Mesendoderm (in vitro differentiated cells): ENCODE measurements around the gene CD3G.

Source experiments
- DNase-seq: peaks from one replicate; pipeline ENCODE4 v3.0.0; 2013
- H2AK5ac ChIP-seq: 2 replicates; pipeline ENCODE4 v1.6.1; 2013; ENCODE audit warnings: low read length, inconsistent platforms
- H2BK120ac ChIP-seq: 2 replicates; pipeline ENCODE4 v1.6.1; 2013; ENCODE audit warnings: low read depth, mild to moderate bottlenecking, low read length, moderate library complexity, mixed read lengths
- H2BK15ac ChIP-seq: replicated peaks from 2 replicates; pipeline ENCODE4 v1.6.1; 2013; ENCODE audit warnings: low read depth, mild to moderate bottlenecking, moderate library complexity
- H2BK5ac ChIP-seq: 2 replicates; pipeline ENCODE4 v1.6.1; 2013; ENCODE audit warnings: low read length, inconsistent platforms
- H3K18ac ChIP-seq: 2 replicates; pipeline ENCODE4 v1.6.1; 2013; ENCODE audit warnings: mild to moderate bottlenecking, low read length, mixed read lengths
- H3K23ac ChIP-seq: one replicate; pipeline ENCODE4 v1.6.1; 2013; ENCODE audit warnings: low read length
- H3K27ac ChIP-seq: 2 replicates; pipeline ENCODE4 v1.5.1; 2013; ENCODE audit warnings: low read depth, mild to moderate bottlenecking, inconsistent platforms, low read length, moderate library complexity
- H3K27me3 ChIP-seq: 2 replicates; pipeline ENCODE4 v1.6.1; 2013; ENCODE audit warnings: low read length, control low read depth, mild to moderate bottlenecking, inconsistent platforms; ENCODE audit not compliant: insufficient read depth, poor library complexity
- H3K36me3 ChIP-seq: 2 replicates; pipeline ENCODE4 v1.6.1; 2013; ENCODE audit warnings: low read length, inconsistent platforms; ENCODE audit not compliant: control insufficient read depth, insufficient read depth
- H3K4ac ChIP-seq: one replicate; pipeline ENCODE4 v1.6.1; 2013; ENCODE audit warnings: low read depth, mild to moderate bottlenecking, low read length, moderate library complexity
- H3K4me1 ChIP-seq: 2 replicates; pipeline ENCODE4 v1.6.1; 2013; ENCODE audit warnings: low read depth, low read length, inconsistent platforms; ENCODE audit not compliant: control insufficient read depth
- H3K4me2 ChIP-seq: 2 replicates; pipeline ENCODE4 v1.6.1; 2013; ENCODE audit warnings: low read length
- H3K4me3 ChIP-seq: 2 replicates; pipeline ENCODE4 v1.5.1; 2013; ENCODE audit warnings: mild to moderate bottlenecking, low read length
- H3K56ac ChIP-seq: one replicate; pipeline ENCODE4 v1.6.1; 2013; ENCODE audit warnings: low read length
- H3K79me1 ChIP-seq: 2 replicates; pipeline ENCODE4 v1.6.1; 2013; ENCODE audit warnings: low read length, inconsistent platforms
- H3K79me2 ChIP-seq: 2 replicates; pipeline ENCODE4 v1.6.1; 2013; ENCODE audit warnings: mild to moderate bottlenecking, low read length; ENCODE audit not compliant: control insufficient read depth, insufficient read depth
- H3K9ac ChIP-seq: 2 replicates; pipeline ENCODE4 v1.6.1; 2013; ENCODE audit warnings: low read length, inconsistent platforms
- H4K5ac ChIP-seq: one replicate; pipeline ENCODE4 v1.6.1; 2013; ENCODE audit warnings: low read length
- H4K8ac ChIP-seq: one replicate; pipeline ENCODE4 v1.6.1; 2013; ENCODE audit warnings: low read depth, mild to moderate bottlenecking, control low read depth, low read length, moderate library complexity
- WGBS: extraction: QIAGEN DNeasy Blood & Tissue Kit; methylation state at CpG from one replicate; pipeline ENCODE4 v1.1.7; 2013; ENCODE audit warnings: low lambda C conversion rate, missing lambda C conversion rate; ENCODE audit not compliant: insufficient coverage; ENCODE audit errors: extremely low coverage; 5-methylcytosine and 5-hydroxymethylcytosine counted together

Gene CD3G

DNA sequence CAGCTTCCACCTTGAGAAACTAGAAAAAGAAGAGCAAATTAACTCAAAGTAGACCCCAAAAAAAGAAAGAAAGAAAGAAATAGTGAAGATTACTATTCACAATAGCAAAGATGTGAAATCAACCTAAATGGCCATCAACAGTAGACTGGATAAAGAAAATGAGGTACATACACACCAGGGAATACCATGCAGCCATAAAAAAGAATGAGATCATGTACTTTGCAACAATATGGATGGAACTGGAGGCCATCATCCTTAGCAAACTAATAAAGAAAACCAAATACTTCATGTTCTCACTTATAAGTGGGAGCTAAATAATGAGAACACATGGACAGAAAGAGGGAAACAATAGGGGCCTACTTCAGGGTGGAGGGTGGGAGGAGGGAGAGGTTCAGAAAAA lies 15.4 kb upstream of the CD3G start:
- H4K5ac ChIP-seq: no peak overlapping the region
- no peak overlapping the region for H3K23ac ChIP-seq
- no peaks in the 10 kb centered on the region for H3K79me2 ChIP-seq
- no peak overlapping the region for H4K8ac ChIP-seq
- no peak overlapping the region for H3K4me3 ChIP-seq
- no peaks in the 10 kb centered on the region for H3K36me3 ChIP-seq
- H3K4ac ChIP-seq: no peak overlapping the region
- H3K27me3 ChIP-seq: no peaks in the 10 kb centered on the region
- H3K9ac ChIP-seq: no peak overlapping the region
- H2BK15ac ChIP-seq: no peak overlapping the region
- no peak overlapping the region for H3K18ac ChIP-seq
- no peaks in the 10 kb centered on the region for H3K4me1 ChIP-seq
- no peak overlapping the region for H3K4me2 ChIP-seq
- H3K27ac ChIP-seq: no peak overlapping the region
- no peaks in the 10 kb centered on the region for H3K79me1 ChIP-seq
- no peak overlapping the region for H2BK5ac ChIP-seq
- DNase-seq: no peak
- no peak overlapping the region for H2AK5ac ChIP-seq
- no peak overlapping the region for H2BK120ac ChIP-seq
- no peak overlapping the region for H3K56ac ChIP-seq

DNA sequence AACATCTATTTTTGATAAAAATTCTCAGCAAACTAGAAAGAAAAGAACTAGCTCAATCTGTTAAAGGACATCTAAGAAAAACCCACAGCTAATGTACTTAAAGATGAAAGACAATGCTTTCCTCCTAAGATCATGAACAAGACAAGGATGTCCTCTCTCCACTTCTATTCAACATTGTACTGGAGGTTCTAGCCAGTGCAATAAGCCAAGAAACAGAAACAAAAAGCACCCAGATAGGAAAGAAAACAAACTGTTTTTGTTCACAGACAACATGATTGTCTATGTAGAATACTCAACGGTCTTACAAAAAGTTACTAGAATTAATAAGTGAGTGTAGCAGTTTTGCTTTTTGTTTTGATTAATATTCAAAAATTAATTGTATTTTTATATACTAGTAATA lies 9.4 kb upstream of the CD3G start:
- H3K23ac ChIP-seq: no peak overlapping the region
- WGBS: no CpG with 5 or more reads among the region's 1 CpG
- no peak overlapping the region for H3K4ac ChIP-seq
- H2BK120ac ChIP-seq: no peak overlapping the region
- H3K9ac ChIP-seq: no peak overlapping the region
- H3K79me2 ChIP-seq: no peaks in the 10 kb centered on the region
- H3K4me2 ChIP-seq: no peak overlapping the region
- H4K5ac ChIP-seq: no peak overlapping the region
- no peaks in the 10 kb centered on the region for H3K27me3 ChIP-seq
- no peak overlapping the region for H3K4me3 ChIP-seq
- H2BK5ac ChIP-seq: no peak overlapping the region
- no peaks in the 10 kb centered on the region for H3K4me1 ChIP-seq
- H3K36me3 ChIP-seq: no peaks in the 10 kb centered on the region
- no peak overlapping the region for H3K56ac ChIP-seq
- H3K18ac ChIP-seq: no peak overlapping the region
- H3K79me1 ChIP-seq: no peaks in the 10 kb centered on the region
- H4K8ac ChIP-seq: no peak overlapping the region
- H2BK15ac ChIP-seq: no peak overlapping the region
- no peak for DNase-seq
- H3K27ac ChIP-seq: no peak overlapping the region
- no peak overlapping the region for H2AK5ac ChIP-seq

DNA sequence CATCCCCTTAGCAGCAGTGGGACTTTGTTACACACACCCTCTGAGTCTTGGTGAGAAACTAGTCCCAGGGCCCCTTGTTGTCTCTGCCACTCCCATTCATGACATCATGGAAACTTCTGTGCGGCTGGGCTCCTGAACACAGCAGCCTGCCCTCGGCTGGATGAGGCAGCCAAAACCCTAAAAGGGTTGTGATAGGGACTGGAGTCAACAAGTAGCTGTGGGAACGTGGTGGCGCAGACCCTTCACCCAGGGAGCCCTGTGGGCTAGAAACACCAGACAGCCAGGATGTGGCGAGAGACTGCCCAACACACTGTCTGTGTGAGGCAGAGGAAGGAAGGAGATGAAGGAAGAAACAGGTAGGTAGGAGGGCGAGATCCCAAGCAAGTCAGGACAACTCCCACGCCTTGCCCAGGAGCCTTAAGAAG lies 5.5 kb upstream of the CD3G start:
- no peak overlapping the region for H3K27ac ChIP-seq

DNA sequence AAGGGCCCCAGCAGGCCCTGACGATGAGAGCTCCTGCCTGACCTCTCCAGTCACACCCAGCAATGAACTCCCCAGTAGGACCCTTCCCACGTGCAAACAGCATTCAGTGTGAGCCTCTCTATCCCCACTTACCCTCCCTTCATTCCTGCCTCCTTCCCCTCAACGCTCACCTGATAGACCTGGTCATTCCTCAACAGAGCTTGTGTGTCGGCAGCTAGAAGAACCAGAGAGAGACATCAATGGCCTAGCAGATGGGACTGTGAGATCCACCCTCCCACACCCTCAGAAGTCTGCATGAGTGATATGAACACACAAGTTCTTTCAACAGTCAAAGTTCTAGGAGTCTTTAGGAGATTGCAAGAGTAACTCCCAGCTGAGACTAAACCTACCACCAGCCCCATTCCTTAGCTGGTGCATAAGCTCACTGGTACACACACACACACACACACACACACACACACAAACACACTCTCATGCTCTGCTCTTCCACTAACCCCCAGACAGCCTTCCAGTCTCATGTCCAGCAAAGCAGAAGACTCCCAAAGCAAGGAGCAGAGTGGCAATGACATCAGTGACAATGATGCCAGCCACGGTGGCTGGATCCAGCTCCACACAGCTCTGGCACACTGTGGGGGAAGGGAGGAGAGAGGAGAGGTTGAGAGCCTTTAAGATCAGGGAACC lies 4.7 kb upstream of the CD3G start:
- Histone ChIP-seq H2BK15ac (no peak overlapping the region), H3K56ac (no peak overlapping the region), H3K18ac (no peak overlapping the region), H3K79me2 (no peaks in the 10 kb centered on the region), H4K8ac (no peak overlapping the region), H2AK5ac (no peak overlapping the region), H3K36me3 (no peaks in the 10 kb centered on the region), H2BK5ac (no peak overlapping the region), H3K27ac (no peak overlapping the region), H3K4ac (no peak overlapping the region), H3K4me1 (no peaks in the 10 kb centered on the region), H2BK120ac (no peak overlapping the region), H3K27me3 (no peaks in the 10 kb centered on the region), H3K79me1 (no peaks in the 10 kb centered on the region), H3K9ac (no peak overlapping the region), H3K23ac (no peak overlapping the region), H3K4me3 (no peak overlapping the region), H3K4me2 (no peak overlapping the region), H4K5ac (no peak overlapping the region)
- no peak for DNase-seq
- WGBS: no CpG with 5 or more reads among the region's 5 CpGs

More for the DNA sequence above, 5.5 kb upstream of the CD3G start:
- Histone ChIP-seq H3K4me3 (no peak overlapping the region), H3K4ac (no peak overlapping the region), H3K79me1 (no peaks in the 10 kb centered on the region), H2BK5ac (no peak overlapping the region), H3K4me2 (no peak overlapping the region), H3K18ac (no peak overlapping the region), H4K8ac (no peak overlapping the region), H2BK15ac (no peak overlapping the region), H3K56ac (no peak overlapping the region), H3K23ac (no peak overlapping the region), H3K4me1 (no peaks in the 10 kb centered on the region), H2BK120ac (no peak overlapping the region), H3K27me3 (no peaks in the 10 kb centered on the region), H4K5ac (no peak overlapping the region), H3K79me2 (no peaks in the 10 kb centered on the region), H2AK5ac (no peak overlapping the region), H3K36me3 (no peaks in the 10 kb centered on the region), H3K9ac (no peak overlapping the region)
- peak; percentile 22 for DNase-seq
- WGBS: no CpG with 5 or more reads among the region's 7 CpGs

DNA sequence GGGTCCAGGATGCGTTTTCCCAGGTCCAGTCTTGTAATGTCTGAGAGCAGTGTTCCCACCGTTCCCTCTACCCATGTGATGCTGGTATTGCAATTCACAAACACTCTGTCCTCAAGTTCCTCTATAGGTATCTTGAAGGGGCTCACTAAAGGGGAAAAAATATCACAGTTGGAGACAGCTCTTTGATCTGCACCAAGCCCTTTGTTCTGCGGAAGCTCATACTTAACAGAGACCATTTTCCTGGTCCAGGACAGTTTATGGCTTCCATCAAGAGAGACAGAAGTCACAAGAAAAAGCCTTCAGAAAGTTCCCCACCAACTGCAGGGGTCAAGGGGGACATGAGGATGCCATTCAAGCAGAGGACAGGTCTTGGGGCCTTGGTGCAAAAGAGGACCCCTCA lies 3.7 kb upstream of the CD3G start:
- H3K4me1 ChIP-seq: no peaks in the 10 kb centered on the region
- no peak overlapping the region for H3K4ac ChIP-seq
- no peak overlapping the region for H3K18ac ChIP-seq
- H2BK120ac ChIP-seq: no peak overlapping the region
- H2BK5ac ChIP-seq: no peak overlapping the region
- DNase-seq: no peak
- no peak overlapping the region for H3K27ac ChIP-seq
- no peaks in the 10 kb centered on the region for H3K79me1 ChIP-seq
- no peaks in the 10 kb centered on the region for H3K36me3 ChIP-seq
- WGBS: no CpG with 5 or more reads among the region's 3 CpGs
- H3K23ac ChIP-seq: no peak overlapping the region
- no peaks in the 10 kb centered on the region for H3K79me2 ChIP-seq
- H2AK5ac ChIP-seq: no peak overlapping the region
- H3K56ac ChIP-seq: no peak overlapping the region
- H4K8ac ChIP-seq: no peak overlapping the region
- H3K4me3 ChIP-seq: no peak overlapping the region
- no peak overlapping the region for H3K4me2 ChIP-seq
- H4K5ac ChIP-seq: no peak overlapping the region
- H3K9ac ChIP-seq: no peak overlapping the region
- no peaks in the 10 kb centered on the region for H3K27me3 ChIP-seq
- H2BK15ac ChIP-seq: no peak overlapping the region

DNA sequence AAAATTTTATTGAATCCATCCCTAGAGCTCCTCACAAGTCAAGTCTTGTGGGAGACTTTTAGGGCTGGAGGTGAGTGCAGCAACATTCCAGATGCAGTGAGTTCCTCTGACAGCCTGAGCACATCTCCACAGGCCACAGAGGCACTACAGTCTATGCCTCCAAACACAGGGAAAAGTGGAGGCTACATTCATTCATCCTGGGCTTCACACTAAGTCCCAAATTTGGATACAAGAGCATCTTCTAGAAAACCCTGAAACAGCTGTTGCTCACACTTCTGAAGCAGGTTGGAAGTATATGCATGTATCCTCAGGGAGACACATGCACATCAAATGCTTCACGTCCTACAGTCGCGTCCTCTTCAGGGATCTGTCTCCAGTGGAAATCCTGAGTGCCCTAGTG lies 2.9 kb upstream of the CD3G start:
- Histone ChIP-seq H3K4me2 (no peak overlapping the region), H4K5ac (no peak overlapping the region), H3K27ac (no peak overlapping the region), H3K4ac (no peak overlapping the region), H2BK5ac (no peak overlapping the region), H2BK120ac (no peak overlapping the region), H3K27me3 (no peaks in the 10 kb centered on the region), H3K9ac (no peak overlapping the region), H3K36me3 (no peaks in the 10 kb centered on the region), H3K56ac (no peak overlapping the region), H2AK5ac (no peak overlapping the region), H3K18ac (no peak overlapping the region), H3K79me2 (no peaks in the 10 kb centered on the region), H3K23ac (no peak overlapping the region), H3K4me3 (no peak overlapping the region), H2BK15ac (no peak overlapping the region), H3K79me1 (no peaks in the 10 kb centered on the region), H4K8ac (no peak overlapping the region), H3K4me1 (no peaks in the 10 kb centered on the region)
- DNase-seq: no peak
- no CpG with 5 or more reads among the region's 3 CpGs for WGBS
